ENCODE results near the gene KRT77.

The KRT77 gene

GRCh38 chr12:52643233-52644077 is 59.9 kb downstream of the KRT77 start:
- H3K4me3 ChIP-seq = no peak overlapping the region
- H3K27ac ChIP-seq = no peak overlapping the region

GRCh38 chr12:52641468-52641867 is 61.9 kb downstream of the KRT77 start:
- no peak overlapping the region for H3K4me3 ChIP-seq
- no peak overlapping the region for H3K27ac ChIP-seq

Data from skin epidermis (tissue), 12 donors.